Measurements from ENCODE around the gene CDH24. TPM values are rescaled to one million over a fixed set of nuclear protein-coding genes. Genes with fewer than 3 reads are reported as not detected.

Gene CDH24
- total and polyA plus RNA-seq, 9 of the 15 experiments (the other 6 are each of a cell fraction or from before 2014, with no cell fraction given): 0.04 to 16.2 (median 4.9) TPM

DNA sequence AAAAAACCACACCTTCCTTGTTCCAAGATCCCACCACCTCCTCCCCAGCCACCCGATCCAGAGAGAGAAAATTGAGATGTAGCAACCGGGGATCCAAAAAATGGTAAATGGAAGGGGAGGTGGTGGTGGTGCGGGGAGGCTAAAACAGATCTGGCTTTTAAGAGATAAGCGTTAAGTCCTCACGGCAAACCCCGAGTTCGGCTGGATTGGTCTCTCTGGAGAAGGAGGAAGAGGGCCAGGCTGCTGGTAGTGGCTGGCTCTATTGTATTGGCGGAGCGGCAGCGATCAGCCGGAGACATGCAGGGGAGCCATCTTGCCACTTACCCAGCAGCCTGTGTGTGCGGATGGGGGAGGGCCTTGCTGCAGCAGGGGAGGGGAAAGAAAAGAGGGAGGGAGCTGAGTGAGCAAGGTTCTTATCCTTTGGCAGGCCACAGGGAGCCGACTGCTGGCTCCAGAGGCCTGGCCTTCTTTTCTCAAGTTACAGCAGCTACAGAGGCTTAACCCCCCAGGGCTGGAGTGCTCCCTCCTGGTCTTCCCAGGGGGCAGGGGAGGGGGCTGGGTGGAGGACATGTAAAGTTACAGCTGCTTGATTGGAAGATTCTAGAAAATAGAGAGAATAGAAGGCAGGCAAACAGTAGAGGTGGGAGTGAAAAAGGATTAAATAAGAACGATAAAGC lies 14.1 kb upstream of the CDH24 start (continued):
- TF ChIP-seq PML (IDR thresholded peaks at IDR 0.05; ENCODE audit: low read length) (peak; percentile 60; the same call in 1 of the 2 replicates), MXI1 (IDR thresholded peaks at IDR 0.05; ENCODE audit: low read depth, low read length) (no peak), ZNF239 (CRISPR knock-in tag; IDR thresholded peaks at IDR 0.05) (no peak), SLC30A9 (CRISPR knock-in tag; IDR thresholded peaks at IDR 0.05) (no peak), GATA2 (CRISPR knock-in tag; IDR thresholded peaks at IDR 0.05) (no peak), TGIF2 (CRISPR knock-in tag; IDR thresholded peaks at IDR 0.05) (no peak), PHF8 (IDR thresholded peaks at IDR 0.05; ENCODE audit: borderline replicate concordance, low read length) (peak; percentile 77; the same call in 1 of the 2 replicates), CBFA2T2 (conservative IDR thresholded peaks at IDR 0.05) (no peak), NFATC3 (IDR thresholded peaks at IDR 0.05) (no peak; the same call in none of the 2 replicates), GATAD2A (IDR thresholded peaks at IDR 0.05) (0 out of 2 replicates have a peak, but pooled peaks have one; percentile 23), L3MBTL2 (IDR thresholded peaks at IDR 0.05) (no peak), TAF9B (IDR thresholded peaks at IDR 0.05; ENCODE audit: partially characterized antibody) (peak; percentile 90), FOXK1 (CRISPR knock-in tag; IDR thresholded peaks at IDR 0.05; ENCODE audit: borderline replicate concordance) (no peak), ZNF133 (CRISPR knock-in tag; IDR thresholded peaks at IDR 0.05) (no peak), MBD2 (IDR thresholded peaks at IDR 0.05; ENCODE audit: borderline replicate concordance, low read depth) (peak; percentile 29; the same call in 1 of the 2 replicates), THAP12 (CRISPR knock-in tag; IDR thresholded peaks at IDR 0.05) (peak; percentile 61; the same call in 1 of the 2 replicates), SP1 (CRISPR knock-in tag; IDR thresholded peaks at IDR 0.05) (0 out of 2 replicates have a peak, but pooled peaks have one; percentile 15)
- TF ChIP-seq, protein P1, sequence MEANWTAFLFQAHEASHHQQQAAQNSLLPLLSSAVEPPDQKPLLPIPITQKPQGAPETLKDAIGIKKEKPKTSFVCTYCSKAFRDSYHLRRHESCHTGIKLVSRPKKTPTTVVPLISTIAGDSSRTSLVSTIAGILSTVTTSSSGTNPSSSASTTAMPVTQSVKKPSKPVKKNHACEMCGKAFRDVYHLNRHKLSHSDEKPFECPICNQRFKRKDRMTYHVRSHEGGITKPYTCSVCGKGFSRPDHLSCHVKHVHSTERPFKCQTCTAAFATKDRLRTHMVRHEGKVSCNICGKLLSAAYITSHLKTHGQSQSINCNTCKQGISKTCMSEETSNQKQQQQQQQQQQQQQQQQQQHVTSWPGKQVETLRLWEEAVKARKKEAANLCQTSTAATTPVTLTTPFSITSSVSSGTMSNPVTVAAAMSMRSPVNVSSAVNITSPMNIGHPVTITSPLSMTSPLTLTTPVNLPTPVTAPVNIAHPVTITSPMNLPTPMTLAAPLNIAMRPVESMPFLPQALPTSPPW (CRISPR knock-in tag; IDR thresholded peaks at IDR 0.05): peak; percentile 74
- TF ChIP-seq, protein P2, sequence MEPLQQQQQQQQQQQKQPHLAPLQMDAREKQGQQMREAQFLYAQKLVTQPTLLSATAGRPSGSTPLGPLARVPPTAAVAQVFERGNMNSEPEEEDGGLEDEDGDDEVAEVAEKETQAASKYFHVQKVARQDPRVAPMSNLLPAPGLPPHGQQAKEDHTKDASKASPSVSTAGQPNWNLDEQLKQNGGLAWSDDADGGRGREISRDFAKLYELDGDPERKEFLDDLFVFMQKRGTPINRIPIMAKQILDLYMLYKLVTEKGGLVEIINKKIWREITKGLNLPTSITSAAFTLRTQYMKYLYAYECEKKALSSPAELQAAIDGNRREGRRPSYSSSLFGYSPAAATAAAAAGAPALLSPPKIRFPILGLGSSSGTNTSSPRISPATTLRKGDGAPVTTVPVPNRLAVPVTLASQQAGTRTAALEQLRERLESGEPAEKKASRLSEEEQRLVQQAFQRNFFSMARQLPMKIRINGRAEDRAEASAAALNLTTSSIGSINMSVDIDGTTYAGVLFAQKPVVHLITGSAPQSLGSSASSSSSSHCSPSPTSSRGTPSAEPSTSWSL (CRISPR knock-in tag; IDR thresholded peaks at IDR 0.05; ENCODE audit: borderline replicate concordance): no peak
- TF ChIP-seq, protein P3, sequence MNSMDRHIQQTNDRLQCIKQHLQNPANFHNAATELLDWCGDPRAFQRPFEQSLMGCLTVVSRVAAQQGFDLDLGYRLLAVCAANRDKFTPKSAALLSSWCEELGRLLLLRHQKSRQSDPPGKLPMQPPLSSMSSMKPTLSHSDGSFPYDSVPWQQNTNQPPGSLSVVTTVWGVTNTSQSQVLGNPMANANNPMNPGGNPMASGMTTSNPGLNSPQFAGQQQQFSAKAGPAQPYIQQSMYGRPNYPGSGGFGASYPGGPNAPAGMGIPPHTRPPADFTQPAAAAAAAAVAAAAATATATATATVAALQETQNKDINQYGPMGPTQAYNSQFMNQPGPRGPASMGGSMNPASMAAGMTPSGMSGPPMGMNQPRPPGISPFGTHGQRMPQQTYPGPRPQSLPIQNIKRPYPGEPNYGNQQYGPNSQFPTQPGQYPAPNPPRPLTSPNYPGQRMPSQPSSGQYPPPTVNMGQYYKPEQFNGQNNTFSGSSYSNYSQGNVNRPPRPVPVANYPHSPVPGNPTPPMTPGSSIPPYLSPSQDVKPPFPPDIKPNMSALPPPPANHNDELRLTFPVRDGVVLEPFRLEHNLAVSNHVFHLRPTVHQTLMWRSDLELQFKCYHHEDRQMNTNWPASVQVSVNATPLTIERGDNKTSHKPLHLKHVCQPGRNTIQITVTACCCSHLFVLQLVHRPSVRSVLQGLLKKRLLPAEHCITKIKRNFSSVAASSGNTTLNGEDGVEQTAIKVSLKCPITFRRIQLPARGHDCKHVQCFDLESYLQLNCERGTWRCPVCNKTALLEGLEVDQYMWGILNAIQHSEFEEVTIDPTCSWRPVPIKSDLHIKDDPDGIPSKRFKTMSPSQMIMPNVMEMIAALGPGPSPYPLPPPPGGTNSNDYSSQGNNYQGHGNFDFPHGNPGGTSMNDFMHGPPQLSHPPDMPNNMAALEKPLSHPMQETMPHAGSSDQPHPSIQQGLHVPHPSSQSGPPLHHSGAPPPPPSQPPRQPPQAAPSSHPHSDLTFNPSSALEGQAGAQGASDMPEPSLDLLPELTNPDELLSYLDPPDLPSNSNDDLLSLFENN (IDR thresholded peaks at IDR 0.05; ENCODE audit: low read depth in 2 of 2, low read length in 2 of 2): peak in 1 of 2 experiments; percentile 51; a peak in 1 of 4 replicates
